ENCODE results near the gene USF1.

DNA sequence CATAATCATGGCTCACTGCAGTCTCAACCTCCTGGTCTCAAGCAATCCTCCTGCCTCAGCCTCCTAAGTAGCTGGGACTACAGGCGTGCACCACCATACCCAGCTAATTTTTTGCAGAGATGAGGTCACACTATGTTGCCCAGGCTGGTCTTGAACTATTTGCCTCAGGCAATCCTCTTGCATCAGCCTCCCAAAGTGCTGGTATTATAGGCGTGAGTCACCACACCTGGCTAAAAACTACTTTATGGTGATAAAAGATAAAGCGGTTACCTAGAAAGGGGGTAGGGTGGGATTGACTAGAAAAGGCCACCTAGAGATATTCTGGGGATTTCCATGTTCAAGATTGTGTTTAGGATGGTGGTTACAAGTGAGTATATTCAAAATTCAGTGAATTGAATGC lies 12.0 kb downstream of the USF1 start:
- TF ChIP-seq, protein P1, sequence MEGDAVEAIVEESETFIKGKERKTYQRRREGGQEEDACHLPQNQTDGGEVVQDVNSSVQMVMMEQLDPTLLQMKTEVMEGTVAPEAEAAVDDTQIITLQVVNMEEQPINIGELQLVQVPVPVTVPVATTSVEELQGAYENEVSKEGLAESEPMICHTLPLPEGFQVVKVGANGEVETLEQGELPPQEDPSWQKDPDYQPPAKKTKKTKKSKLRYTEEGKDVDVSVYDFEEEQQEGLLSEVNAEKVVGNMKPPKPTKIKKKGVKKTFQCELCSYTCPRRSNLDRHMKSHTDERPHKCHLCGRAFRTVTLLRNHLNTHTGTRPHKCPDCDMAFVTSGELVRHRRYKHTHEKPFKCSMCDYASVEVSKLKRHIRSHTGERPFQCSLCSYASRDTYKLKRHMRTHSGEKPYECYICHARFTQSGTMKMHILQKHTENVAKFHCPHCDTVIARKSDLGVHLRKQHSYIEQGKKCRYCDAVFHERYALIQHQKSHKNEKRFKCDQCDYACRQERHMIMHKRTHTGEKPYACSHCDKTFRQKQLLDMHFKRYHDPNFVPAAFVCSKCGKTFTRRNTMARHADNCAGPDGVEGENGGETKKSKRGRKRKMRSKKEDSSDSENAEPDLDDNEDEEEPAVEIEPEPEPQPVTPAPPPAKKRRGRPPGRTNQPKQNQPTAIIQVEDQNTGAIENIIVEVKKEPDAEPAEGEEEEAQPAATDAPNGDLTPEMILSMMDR (IDR thresholded peaks at IDR 0.05 in 8 of 11, conservative IDR thresholded peaks at IDR 0.05 in 3 of 11) = no peak
- TF ChIP-seq POLR2A (IDR thresholded peaks at IDR 0.05) = no peak

Measured in spleen (tissue), 7 donors.